H1 (cell line): ENCODE measurements around the gene MYO5B. TPM values are rescaled to one million over a fixed set of nuclear protein-coding genes. Genes with fewer than 3 reads are reported as not detected.

ENCODE experiments used
- CTCF ChIA-PET: fragments of 300-600 bp; sonication (Branson Sonifier 250); formaldehyde crosslinking; loops from one replicate; lab custom pipeline; 2021; ENCODE audit not compliant: partially characterized antibody; lab: Charles Lee
- POLR2A ChIA-PET: fragments of 300-600 bp; sonication (Branson Sonifier 250); formaldehyde crosslinking; loops from one replicate; lab custom pipeline; 2021; ENCODE audit warnings: inconsistent platforms; ENCODE audit not compliant: partially characterized antibody; lab: Charles Lee
- DNase-seq, 2 experiments: peaks; one replicate each; pipeline versions ENCODE4 v3.0.0 to v3.0.0-alpha.2; 2010 to 2022; ENCODE audit warnings: low spot score in 2 of 2, low read depth in 1 of 2, mixed read lengths in 1 of 2
- FAIRE-seq: peaks from 2 replicates; lab custom pipeline; 2011; peaks lifted over from hg19 to GRCh38; lab: Jason Lieb, UNC
- H2AFZ ChIP-seq: 2 replicates; pipeline ENCODE4 v1.8.1; 2012; ENCODE audit warnings: low read length, inconsistent platforms
- H2AK5ac ChIP-seq: 2 replicates; pipeline ENCODE4 v1.6.1; 2013; ENCODE audit warnings: low read depth, low read length
- H2BK120ac ChIP-seq: replicated peaks from 2 replicates; pipeline ENCODE3; 2013; ENCODE audit warnings: low read depth, low read length, inconsistent platforms
- H2BK12ac ChIP-seq: 2 replicates; pipeline ENCODE4 v1.6.1; 2013; ENCODE audit warnings: low read depth, low read length
- H2BK15ac ChIP-seq: 2 replicates; pipeline ENCODE4 v1.6.1; 2013; ENCODE audit warnings: low read length
- H2BK20ac ChIP-seq: 2 replicates; pipeline ENCODE4 v1.6.1; 2013; ENCODE audit warnings: low read length
- H2BK5ac ChIP-seq: 2 replicates; pipeline ENCODE4 v1.6.1; 2013; ENCODE audit warnings: low read depth, low read length
- H3K14ac ChIP-seq: 2 replicates; pipeline ENCODE4 v1.6.1; 2013; ENCODE audit warnings: inconsistent platforms; ENCODE audit not compliant: insufficient read length
- H3K18ac ChIP-seq: 2 replicates; pipeline ENCODE4 v1.6.1; 2013; ENCODE audit warnings: low read length; ENCODE audit errors: extremely low read depth
- H3K23ac ChIP-seq: 2 replicates; pipeline ENCODE4 v1.6.1; 2013; ENCODE audit warnings: inconsistent platforms; ENCODE audit not compliant: insufficient read length
- H3K23me2 ChIP-seq: 2 replicates; pipeline ENCODE4 v1.6.1; 2013; ENCODE audit warnings: low read depth, low read length
- H3K27ac ChIP-seq: 2 replicates; pipeline ENCODE4 v1.6.1; 2011; ENCODE audit warnings: low read depth, low read length, inconsistent platforms
- H3K27me3 ChIP-seq, 4 experiments: replicated peaks in 1 of 4; 1 replicate in 1 of 4; 2 replicates in 3 of 4; pipeline versions ENCODE4 v1.6.1 to v1.8.1; 2011 to 2013; ENCODE audit warnings: low read length in 3 of 4, mild to moderate bottlenecking in 3 of 4, inconsistent platforms in 2 of 4, mixed read lengths in 2 of 4, moderate library complexity in 1 of 4; ENCODE audit not compliant: control insufficient read depth in 3 of 4, insufficient read depth in 3 of 4; ENCODE audit errors: extremely low read depth in 1 of 4
- H3K36me3 ChIP-seq, 4 experiments: 2 replicates each; pipeline versions ENCODE4 v1.6.1 to v1.8.1; 2011 to 2013; ENCODE audit warnings: mild to moderate bottlenecking in 4 of 4, low read length in 3 of 4, moderate library complexity in 2 of 4, control low read depth in 1 of 4, inconsistent platforms in 1 of 4; ENCODE audit not compliant: insufficient read depth in 4 of 4, control insufficient read depth in 2 of 4
- H3K4ac ChIP-seq: replicated peaks from 2 replicates; pipeline ENCODE3; 2013; ENCODE audit warnings: low read length, low read depth, mixed read lengths, inconsistent platforms; ENCODE audit not compliant: insufficient read length
- H3K4me1 ChIP-seq, 4 experiments: replicated peaks in 1 of 4; 1 replicate in 1 of 4; 2 replicates in 3 of 4; pipeline versions ENCODE4 v1.6.1 to v1.8.1; 2011 to 2013; ENCODE audit warnings: low read length in 3 of 4, inconsistent platforms in 2 of 4, mixed read lengths in 1 of 4; ENCODE audit not compliant: insufficient read depth in 4 of 4, control insufficient read depth in 3 of 4
- H3K4me2 ChIP-seq, 2 experiments: 2 replicates each; pipeline versions ENCODE4 v1.6.1 to v1.8.1; 2011 to 2013; ENCODE audit warnings: low read depth in 2 of 2, low read length in 2 of 2, control low read depth in 1 of 2, inconsistent platforms in 1 of 2, mild to moderate bottlenecking in 1 of 2; ENCODE audit not compliant: insufficient read depth in 1 of 2
- H3K4me3 ChIP-seq, 4 experiments: fragments of 200-600, 300-600 bp in 1 of 4; sonication (generic), shearing (Covaris generic), sonication (Bioruptor Twin) in 1 of 4; 2 replicates each; pipeline versions ENCODE4 v1.5.1 to v1.8.1; 2011 to 2016; ENCODE audit warnings: low read length in 4 of 4, low read depth in 3 of 4, control low read depth in 2 of 4, inconsistent platforms in 2 of 4, mild to moderate bottlenecking in 2 of 4, mixed read lengths in 1 of 4, moderate library complexity in 1 of 4; ENCODE audit not compliant: insufficient read depth in 2 of 4; ENCODE audit errors: extremely low read depth in 1 of 4
- H3K56ac ChIP-seq: replicated peaks from 2 replicates; pipeline ENCODE3; 2013; ENCODE audit warnings: low read depth, mild to moderate bottlenecking, mixed read lengths, low read length, inconsistent platforms; ENCODE audit not compliant: insufficient read length
- H3K79me1 ChIP-seq: 2 replicates; pipeline ENCODE4 v1.6.1; 2013; ENCODE audit warnings: low read depth, low read length, control low read depth
- H3K79me2 ChIP-seq, 2 experiments: 2 replicates each; pipeline versions ENCODE4 v1.6.1 to v1.8.1; 2012 to 2013; ENCODE audit warnings: low read length in 2 of 2, mild to moderate bottlenecking in 2 of 2, inconsistent platforms in 1 of 2; ENCODE audit not compliant: insufficient read depth in 2 of 2, control insufficient read depth in 1 of 2
- H3K9ac ChIP-seq, 4 experiments: replicated peaks in 1 of 4; 1 replicate in 1 of 4; 2 replicates in 3 of 4; pipeline versions ENCODE4 v1.6.1 to v1.8.1; 2011 to 2013; ENCODE audit warnings: low read depth in 3 of 4, low read length in 3 of 4, control low read depth in 2 of 4, mild to moderate bottlenecking in 2 of 4, moderate library complexity in 2 of 4, inconsistent platforms in 1 of 4; ENCODE audit errors: extremely low read depth in 1 of 4
- H3K9me3 ChIP-seq, 2 experiments: 2 replicates each; pipeline versions ENCODE4 v1.6.1 to v1.8.1; 2012 to 2013; ENCODE audit warnings: mild to moderate bottlenecking in 2 of 2, moderate library complexity in 2 of 2, control low read depth in 1 of 2, inconsistent platforms in 1 of 2, low read depth in 1 of 2, low read length in 1 of 2, mixed read lengths in 1 of 2; ENCODE audit not compliant: insufficient read depth in 2 of 2
- H4K20me1 ChIP-seq, 2 experiments: replicated peaks in 1 of 2; 2 replicates each; pipeline versions ENCODE3 to v1.8.1; 2011 to 2013; ENCODE audit warnings: inconsistent platforms in 2 of 2, low read length in 2 of 2, mild to moderate bottlenecking in 1 of 2; ENCODE audit not compliant: insufficient read depth in 2 of 2, control insufficient read depth in 1 of 2
- H4K5ac ChIP-seq: 2 replicates; pipeline ENCODE4 v1.6.1; 2013; ENCODE audit warnings: low read length, low read depth, mixed read lengths, inconsistent platforms; ENCODE audit not compliant: insufficient read length
- H4K8ac ChIP-seq: 2 replicates; pipeline ENCODE4 v1.8.0; 2013; ENCODE audit warnings: mild to moderate bottlenecking, moderate library complexity, low read length, inconsistent platforms; ENCODE audit not compliant: insufficient read depth; ENCODE audit errors: extremely low read depth
- H4K91ac ChIP-seq: replicated peaks from 2 replicates; pipeline ENCODE3; 2013; ENCODE audit warnings: low read length, mixed read lengths, inconsistent platforms; ENCODE audit not compliant: insufficient read length
- CBX5 ChIP-seq: fragments of 300-800, 300-1000 bp; sonication (generic); IDR thresholded peaks from 2 replicates; pipeline ENCODE4 v1.7.1; 2016; ENCODE audit warnings: antibody characterized with exemption, low read length, low read depth
- CREB1 ChIP-seq: IDR thresholded peaks from 2 replicates; pipeline ENCODE4 v1.6.1; 2012; ENCODE audit warnings: inconsistent platforms
- CTBP2 ChIP-seq: IDR thresholded peaks from 2 replicates; pipeline ENCODE4 v1.7.0; 2011; ENCODE audit warnings: borderline replicate concordance, mild to moderate bottlenecking, moderate library complexity, mixed read lengths, low read length; ENCODE audit not compliant: insufficient read depth, insufficient read length
- RAD21 ChIP-seq, 2 experiments: IDR thresholded peaks in 1 of 2; conservative IDR thresholded peaks in 1 of 2; 2 replicates each; pipeline ENCODE4 v1.6.1; 2011; ENCODE audit warnings: low read depth in 2 of 2, low read length in 2 of 2, improper control_type of control experiment in 1 of 2, inconsistent platforms in 1 of 2, mild to moderate bottlenecking in 1 of 2, moderate library complexity in 1 of 2
- SAP30 ChIP-seq: fragments of 300-600 bp; sonication (generic); IDR thresholded peaks from 2 replicates; pipeline ENCODE4 v1.7.1; 2012; ENCODE audit warnings: low read length, moderate library complexity, mild to moderate bottlenecking, inconsistent platforms; ENCODE audit not compliant: insufficient read depth, insufficient replicate concordance
- SIRT6 ChIP-seq: IDR thresholded peaks from one replicate; pipeline ENCODE4 v1.7.1; 2012; ENCODE audit warnings: low read length, inconsistent platforms
- SP2 ChIP-seq: IDR thresholded peaks from 2 replicates; pipeline ENCODE4 v1.6.1; 2012; ENCODE audit warnings: mild to moderate bottlenecking, low read length, inconsistent platforms
- SRF ChIP-seq: IDR thresholded peaks from 2 replicates; pipeline ENCODE4 v1.6.1; 2011; ENCODE audit warnings: mild to moderate bottlenecking, low read depth, low read length, moderate library complexity
- TAF1 ChIP-seq: IDR thresholded peaks from 2 replicates; pipeline ENCODE4 v1.6.1; 2011; ENCODE audit warnings: mild to moderate bottlenecking, low read depth, low read length
- ZNF274 ChIP-seq: IDR thresholded peaks from 2 replicates; pipeline ENCODE4 v1.7.0; 2012; ENCODE audit warnings: low read length, borderline replicate concordance; ENCODE audit errors: extremely low read depth
- WGBS, 2 experiments: shearing (Covaris generic) in 1 of 2; methylation state at CpG; one replicate each; pipeline versions ENCODE4 v1.1.6 to v1.1.7; 2013 to 2015; ENCODE audit warnings: low lambda C conversion rate in 2 of 2, mixed read lengths in 2 of 2, inconsistent platforms in 1 of 2, low coverage in 1 of 2, missing lambda C conversion rate in 1 of 2; ENCODE audit not compliant: insufficient replicate concordance in 2 of 2, insufficient coverage in 1 of 2, insufficient read length in 1 of 2; ENCODE audit errors: extremely low coverage in 1 of 2, missing lambda C conversion rate in 1 of 2; 5-methylcytosine and 5-hydroxymethylcytosine counted together
- polyA plus RNA-seq, 7 experiments: library from polyadenylated mRNA; depleted of rRNA in 3 of 7; stranded (reverse) in 5 of 7; unstranded in 2 of 7; fragments of >200 nt in 5 of 7; fragments of 200-250 nt in 2 of 7; gene quantifications; 1 replicate in 5 of 7; 2 replicates in 1 of 7; 4 replicates in 1 of 7; pipeline versions ENCODE4 v1.2.1 to v1.2.3, GENCODE V29; 2011 to 2013; ENCODE audit warnings: missing spikeins in 2 of 7, mixed read lengths in 2 of 7
- total RNA-seq: library from RNA; stranded (reverse); fragmentation: NEBNext Ultra II Directional; extraction: Animal tissue kit (Norgen Biotek cat#: 25700); gene quantifications from 2 replicates; pipeline ENCODE4 v1.2.1, GENCODE V29; 2021
- TF ChIP-seq, protein P1 (sequence below): IDR thresholded peaks from 2 replicates; pipeline ENCODE4 v1.6.1; 2012; ENCODE audit warnings: low read length, inconsistent platforms
- TF ChIP-seq, protein P2 (sequence below): IDR thresholded peaks from 2 replicates; pipeline ENCODE4 v1.6.1; 2011; ENCODE audit warnings: low read length, improper control_type of control experiment

MYO5B gene
- total and polyA plus RNA-seq, 2 of the 8 experiments (the other 6 are each of a cell fraction or from before 2014, with no cell fraction given), result 6.4 to 7.7 TPM

DNA sequence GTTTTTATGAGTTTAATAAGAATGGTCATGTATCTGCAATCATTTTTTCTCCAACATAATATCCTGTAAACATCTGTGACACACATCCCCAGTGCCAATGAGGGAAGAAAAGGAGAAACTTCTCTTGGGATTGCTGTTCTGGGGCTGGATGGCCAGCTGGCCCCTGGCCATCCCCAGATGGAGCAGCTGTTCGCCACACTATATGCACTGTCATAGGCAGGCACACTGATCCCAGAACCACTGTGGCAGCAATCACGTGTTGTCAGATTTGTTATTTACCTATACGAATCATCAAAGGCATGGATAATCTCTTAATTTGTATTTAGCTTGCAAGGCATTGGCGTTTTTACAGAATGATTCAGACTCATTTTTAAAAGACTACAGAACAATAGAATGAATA, 214.1 kb downstream of the MYO5B start:
- no peak overlapping the region for H2BK120ac ChIP-seq
- no peaks in the 10 kb centered on the region for H3K9me3 ChIP-seq
- H2AK5ac ChIP-seq, result no peak overlapping the region
- H3K9ac ChIP-seq, result no peak overlapping the region
- DNase-seq, result no peak
- CTCF ChIA-PET, result no interaction called here
- no peak overlapping the region for H2BK15ac ChIP-seq
- H3K23ac ChIP-seq, result no peak overlapping the region
- no peak overlapping the region for H3K56ac ChIP-seq
- no peak for TF ChIP-seq CTBP2
- no peak for TF ChIP-seq CREB1
- no peak for TF ChIP-seq RAD21 (IDR thresholded peaks at IDR 0.05 in 1 of 2, conservative IDR thresholded peaks at IDR 0.05 in 1 of 2; ENCODE audit: low read depth in 2 of 2, low read length in 2 of 2)
- TF ChIP-seq CBX5, result no peak
- TF ChIP-seq, protein P1, sequence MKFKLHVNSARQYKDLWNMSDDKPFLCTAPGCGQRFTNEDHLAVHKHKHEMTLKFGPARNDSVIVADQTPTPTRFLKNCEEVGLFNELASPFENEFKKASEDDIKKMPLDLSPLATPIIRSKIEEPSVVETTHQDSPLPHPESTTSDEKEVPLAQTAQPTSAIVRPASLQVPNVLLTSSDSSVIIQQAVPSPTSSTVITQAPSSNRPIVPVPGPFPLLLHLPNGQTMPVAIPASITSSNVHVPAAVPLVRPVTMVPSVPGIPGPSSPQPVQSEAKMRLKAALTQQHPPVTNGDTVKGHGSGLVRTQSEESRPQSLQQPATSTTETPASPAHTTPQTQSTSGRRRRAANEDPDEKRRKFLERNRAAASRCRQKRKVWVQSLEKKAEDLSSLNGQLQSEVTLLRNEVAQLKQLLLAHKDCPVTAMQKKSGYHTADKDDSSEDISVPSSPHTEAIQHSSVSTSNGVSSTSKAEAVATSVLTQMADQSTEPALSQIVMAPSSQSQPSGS, result no peak
- no peak for TF ChIP-seq ZNF274
- TF ChIP-seq, protein P2, sequence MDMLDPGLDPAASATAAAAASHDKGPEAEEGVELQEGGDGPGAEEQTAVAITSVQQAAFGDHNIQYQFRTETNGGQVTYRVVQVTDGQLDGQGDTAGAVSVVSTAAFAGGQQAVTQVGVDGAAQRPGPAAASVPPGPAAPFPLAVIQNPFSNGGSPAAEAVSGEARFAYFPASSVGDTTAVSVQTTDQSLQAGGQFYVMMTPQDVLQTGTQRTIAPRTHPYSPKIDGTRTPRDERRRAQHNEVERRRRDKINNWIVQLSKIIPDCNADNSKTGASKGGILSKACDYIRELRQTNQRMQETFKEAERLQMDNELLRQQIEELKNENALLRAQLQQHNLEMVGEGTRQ, result no peak
- no peak for TF ChIP-seq TAF1
- TF ChIP-seq SP2, result no peak
- no peak for TF ChIP-seq SAP30
- TF ChIP-seq SRF, result no peak
- TF ChIP-seq SIRT6, result no peak
- TF ChIP-seq, all 59 proteins: peak for 0
- Histone ChIP-seq H3K14ac (no peak overlapping the region), H3K4me1 (no peaks in the 10 kb centered on the region), H3K4me2 (no peak overlapping the region), H4K5ac (no peak overlapping the region), H3K79me2 (no peaks in the 10 kb centered on the region), H2BK20ac (no peak overlapping the region), H2AFZ (no peak overlapping the region), H3K27ac (no peak overlapping the region), H3K79me1 (no peaks in the 10 kb centered on the region), H2BK5ac (no peak overlapping the region), H2BK12ac (no peak overlapping the region), H3K23me2 (no peaks in the 10 kb centered on the region), H3K18ac (no peak overlapping the region), H3K4me3 (no peak overlapping the region), H3K4ac (no peak overlapping the region), H4K8ac (no peak overlapping the region), H3K27me3 (no peaks in the 10 kb centered on the region), H4K20me1 (no peaks in the 10 kb centered on the region), H3K36me3 (no peaks in the 10 kb centered on the region), H4K91ac (no peak overlapping the region)
- no peak for FAIRE-seq
- POLR2A ChIA-PET, result no interaction called here
- 90% methylated on average over 4 of the region's 4 CpGs; no CpG with 5 or more reads in 1 of the 2 experiments for WGBS, 2 experiments
